B cell (primary cell): Measurements from ENCODE around the gene ZBTB46. TPM values are rescaled to one million over a fixed set of nuclear protein-coding genes. Genes with fewer than 3 reads are reported as not detected.

Experiments
- ATAC-seq: fragments of 200-7000 bp; cut with Tn5 transposase; one replicate; pipeline ENCODE4 v1.10.0; 2021; ENCODE audit warnings: low read depth, mild to moderate bottlenecking, moderate number of reproducible peaks, moderate library complexity
- CTCF ChIA-PET: fragments of 350-600 bp; sonication (Branson Sonifier 250); formaldehyde crosslinking; loops from one replicate; lab custom pipeline; 2021; ENCODE audit warnings: antibody characterized with exemption, inconsistent platforms; lab: Charles Lee
- POLR2A ChIA-PET: fragments of 350-600 bp; sonication (Branson Sonifier 250); formaldehyde crosslinking; loops from one replicate; lab custom pipeline; 2021; ENCODE audit warnings: antibody characterized with exemption; lab: Charles Lee
- DNase-seq: peaks from one replicate; pipeline ENCODE4 v3.0.0; 2013
- H2AFZ ChIP-seq: 2 replicates; pipeline ENCODE4 v1.6.1; 2012; ENCODE audit warnings: mild to moderate bottlenecking, low read depth, low read length; ENCODE audit not compliant: insufficient read depth, poor library complexity, severe bottlenecking
- H3K27ac ChIP-seq, 2 donors: 1 replicate in 1 of 2; 2 replicates in 1 of 2; pipeline ENCODE4 v1.5.1; 2012 to 2013; ENCODE audit warnings: low read length in 2 of 2, mild to moderate bottlenecking in 2 of 2, moderate library complexity in 1 of 2
- H3K27me3 ChIP-seq, 4 experiments: fragments of 200-600 bp in 1 of 4; sonication (generic) in 1 of 4; replicated peaks in 1 of 4; 1 replicate in 2 of 4; 2 replicates in 2 of 4; pipeline versions ENCODE4 v1.6.1 to v1.7.0; 2013 to 2016; ENCODE audit warnings: low read length in 3 of 4, mild to moderate bottlenecking in 2 of 4, mixed read lengths in 1 of 4, moderate library complexity in 1 of 4; ENCODE audit not compliant: insufficient read depth in 4 of 4, control insufficient read depth in 3 of 4; ENCODE audit errors: control extremely low read depth in 1 of 4
- H3K36me3 ChIP-seq, 2 experiments: replicated peaks in 1 of 2; 1 replicate in 1 of 2; 2 replicates in 1 of 2; pipeline versions ENCODE4 v1.6.1 to v1.7.1; 2013; ENCODE audit warnings: low read length in 1 of 2; ENCODE audit not compliant: insufficient read depth in 2 of 2, control insufficient read depth in 1 of 2; ENCODE audit errors: control extremely low read depth in 1 of 2, extremely low read depth in 1 of 2
- H3K4me1 ChIP-seq, 2 donors: fragments of 200-600 bp in 1 of 2; sonication (generic) in 1 of 2; 1 replicate in 1 of 2; 2 replicates in 1 of 2; pipeline versions ENCODE4 v1.5.1 to v1.6.1; 2013 to 2017; ENCODE audit warnings: low read length in 2 of 2; ENCODE audit not compliant: control insufficient read depth in 2 of 2, insufficient read depth in 2 of 2
- H3K4me2 ChIP-seq: replicated peaks from 2 replicates; pipeline ENCODE3; 2012; ENCODE audit warnings: mild to moderate bottlenecking, low read depth, low read length; ENCODE audit not compliant: poor library complexity, severe bottlenecking
- H3K4me3 ChIP-seq, 5 experiments: fragments of 200-600 bp in 1 of 5; sonication (generic) in 1 of 5; 1 replicate in 3 of 5; 2 replicates in 2 of 5; pipeline versions ENCODE4 v1.5.1 to v1.7.0; 2011 to 2016; ENCODE audit warnings: low read length in 4 of 5, mild to moderate bottlenecking in 4 of 5, low read depth in 2 of 5, control low read depth in 1 of 5, moderate library complexity in 1 of 5; ENCODE audit not compliant: insufficient read depth in 1 of 5; ENCODE audit errors: control extremely low read depth in 1 of 5, extremely low read depth in 1 of 5
- H3K79me2 ChIP-seq: fragments of 200-600 bp; sonication (generic); one replicate; pipeline ENCODE4 v1.6.0; 2016; ENCODE audit warnings: low read length; ENCODE audit not compliant: control insufficient read depth, insufficient read depth
- H3K9ac ChIP-seq: fragments of 200-600 bp; sonication (generic); 2 replicates; pipeline ENCODE4 v1.6.1; 2017; ENCODE audit warnings: mild to moderate bottlenecking, low read length, moderate library complexity
- H3K9me3 ChIP-seq, 3 donors: one replicate each; pipeline versions ENCODE4 v1.6.1 to v1.7.1; 2013; ENCODE audit warnings: low read length in 2 of 3; ENCODE audit not compliant: control insufficient read depth in 2 of 3, insufficient read depth in 1 of 3; ENCODE audit errors: control extremely low read depth in 1 of 3
- H4K20me1 ChIP-seq: 2 replicates; pipeline ENCODE4 v1.6.0; 2012; ENCODE audit warnings: mild to moderate bottlenecking, low read length; ENCODE audit not compliant: insufficient read depth, control insufficient read depth, poor library complexity, severe bottlenecking
- H3K27ac Mint-ChIP-seq: one replicate; pipeline ENCODE4 v1.8.0; 2021; ENCODE audit warnings: mixed read lengths
- H3K27me3 Mint-ChIP-seq: one replicate; pipeline ENCODE4 v1.8.0; 2021; ENCODE audit warnings: mixed read lengths
- H3K4me1 Mint-ChIP-seq: one replicate; pipeline ENCODE4 v1.8.0; 2021; ENCODE audit warnings: mixed read lengths
- H3K4me3 Mint-ChIP-seq: one replicate; pipeline ENCODE4 v1.8.0; 2021; ENCODE audit warnings: mixed read lengths
- H3K9me3 Mint-ChIP-seq: one replicate; pipeline ENCODE4 v1.8.0; 2022; ENCODE audit warnings: mixed read lengths; ENCODE audit not compliant: insufficient read depth
- CTCF ChIP-seq: fragments of 200-600 bp; IDR thresholded peaks from one replicate; pipeline ENCODE4 v1.8.0; 2022; ENCODE audit warnings: antibody characterized with exemption, mild to moderate bottlenecking
- EZH2 ChIP-seq: IDR thresholded peaks from 2 replicates; pipeline ENCODE4 v1.6.1; 2012; ENCODE audit warnings: borderline replicate concordance, low read depth, mild to moderate bottlenecking, moderate library complexity, low read length; ENCODE audit not compliant: insufficient read depth, poor library complexity, severe bottlenecking
- WGBS: methylation state at CpG from one replicate; pipeline ENCODE4 v1.1.5; 2013; ENCODE audit warnings: missing lambda C conversion rate; ENCODE audit not compliant: insufficient coverage; 5-methylcytosine and 5-hydroxymethylcytosine counted together
- intact Hi-C: fragments of 100-400 bp; cut with micrococcal nuclease; formaldehyde crosslinking; loops from one replicate; pipeline ENCODE4 v1.10.0; 2022
- polyA plus RNA-seq: library from polyadenylated mRNA; depleted of rRNA; stranded (reverse); fragments of >200 nt; gene quantifications from 2 replicates; pipeline ENCODE4 v1.2.3, GENCODE V29; 2012
- total RNA-seq, 2 donors: library from RNA; stranded (reverse); fragments of 120-200 nt in 1 of 2; gene quantifications; 1 replicate in 1 of 2; 2 replicates in 1 of 2; pipeline versions ENCODE4 v1.2.3 to v1.2.4, GENCODE V29; 2013 to 2022

The ZBTB46 gene
- total and polyA plus RNA-seq, 2 donors (not counting 1 experiment from before 2014, with no cell fraction given) = 0.16 to 0.64 TPM

GRCh38 chr20:63745961-63746731 lies 84.9 kb downstream of the ZBTB46 start:
- Mint-ChIP-seq H3K27me3 (no peaks in the 10 kb centered on the region), H3K27ac (no peak overlapping the region), H3K4me3 (no peak overlapping the region), H3K9me3 (no peaks in the 10 kb centered on the region), H3K4me1 (no peaks in the 10 kb centered on the region)
- Histone ChIP-seq H3K79me2 (no peaks in the 10 kb centered on the region), H4K20me1 (no peaks in the 10 kb centered on the region), H3K4me3 (no peak overlapping the region), H3K27me3 (no peaks in the 10 kb centered on the region), H3K36me3 (peaks cover 0 to 4% of the 10 kb centered on the region in 2 experiments), H3K4me1 (peaks cover 0 to 2% of the 10 kb centered on the region in 2 donors), H3K4me2 (no peak overlapping the region), H3K9ac (no peak overlapping the region), H3K9me3 (no peaks in the 10 kb centered on the region), H2AFZ (no peak overlapping the region), H3K27ac (no peak overlapping the region)
- TF ChIP-seq CTCF = no peak
- CTCF ChIA-PET = no interaction called here
- ATAC-seq (no peak), DNase-seq (no peak)
- 93% methylated on average over 22 of the region's 26 CpGs for WGBS
- intact Hi-C loops = no loop called here
- POLR2A ChIA-PET = no interaction called here

GRCh38 chr20:63745424-63745805 lies 85.6 kb downstream of the ZBTB46 start:
- Histone ChIP-seq H3K4me2 (no peak overlapping the region), H3K9me3 (no peaks in the 10 kb centered on the region), H2AFZ (no peak overlapping the region), H3K4me1 (peaks cover 5 to 10% of the 10 kb centered on the region in 2 donors), H3K27ac (no peak overlapping the region), H4K20me1 (no peaks in the 10 kb centered on the region), H3K4me3 (no peak overlapping the region), H3K27me3 (no peaks in the 10 kb centered on the region), H3K79me2 (no peaks in the 10 kb centered on the region), H3K9ac (no peak overlapping the region), H3K36me3 (peaks cover 0 to 4% of the 10 kb centered on the region in 2 experiments)
- no peak overlapping the region for H3K27ac Mint-ChIP-seq
- intact Hi-C loops = no loop called here
- no peak for ATAC-seq
- TF ChIP-seq CTCF = no peak
- no peak for TF ChIP-seq EZH2
- DNase-seq = no peak
- no peaks in the 10 kb centered on the region for H3K27me3 Mint-ChIP-seq
- no peaks in the 10 kb centered on the region for H3K4me1 Mint-ChIP-seq
- WGBS = 94% methylated on average over 13 of the region's 15 CpGs
- POLR2A ChIA-PET = no interaction called here
- CTCF ChIA-PET = no interaction called here
- no peak overlapping the region for H3K4me3 Mint-ChIP-seq
- H3K9me3 Mint-ChIP-seq = no peaks in the 10 kb centered on the region
